HG02759 (cell line): Measurements from ENCODE around the gene FCRL6.

Source experiments
- ATAC-seq: cut with Tn5 transposase; IDR thresholded peaks from one replicate; pipeline ENCODE4 v1.9.1; 2021; ENCODE audit warnings: mild to moderate bottlenecking, moderate library complexity; ENCODE audit not compliant: unreplicated experiment

Gene FCRL6

DNA sequence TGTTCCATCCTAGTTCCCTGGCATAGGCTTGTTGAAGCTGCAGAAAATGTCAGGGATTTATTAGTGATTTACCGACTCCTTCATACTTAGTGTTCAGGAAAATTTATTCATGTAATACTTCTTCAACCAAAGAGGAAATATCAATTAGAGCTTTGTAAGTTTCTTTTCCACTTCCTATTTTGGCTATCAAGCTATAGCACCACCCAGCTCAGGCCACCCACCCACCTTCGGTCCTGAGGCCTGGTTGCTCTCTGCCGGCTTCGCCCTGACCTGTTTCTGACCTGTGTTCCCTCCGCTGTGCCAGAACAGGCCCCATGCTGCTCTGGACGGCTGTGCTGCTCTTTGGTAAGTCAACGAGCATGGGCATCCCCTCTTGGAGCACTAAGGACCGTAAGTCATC is at the start of gene FCRL6:
Gene FCRL6, plus strand, starts transcription at position 250 of the 400 bp plus-strand sequence. Its CDS starts 65 bp downstream, at position 315.
- ATAC-seq: no peak

GRCh38 chr1:159753386-159753785 is 48.8 kb upstream of the FCRL6 start:
- ATAC-seq: no peak

DNA sequence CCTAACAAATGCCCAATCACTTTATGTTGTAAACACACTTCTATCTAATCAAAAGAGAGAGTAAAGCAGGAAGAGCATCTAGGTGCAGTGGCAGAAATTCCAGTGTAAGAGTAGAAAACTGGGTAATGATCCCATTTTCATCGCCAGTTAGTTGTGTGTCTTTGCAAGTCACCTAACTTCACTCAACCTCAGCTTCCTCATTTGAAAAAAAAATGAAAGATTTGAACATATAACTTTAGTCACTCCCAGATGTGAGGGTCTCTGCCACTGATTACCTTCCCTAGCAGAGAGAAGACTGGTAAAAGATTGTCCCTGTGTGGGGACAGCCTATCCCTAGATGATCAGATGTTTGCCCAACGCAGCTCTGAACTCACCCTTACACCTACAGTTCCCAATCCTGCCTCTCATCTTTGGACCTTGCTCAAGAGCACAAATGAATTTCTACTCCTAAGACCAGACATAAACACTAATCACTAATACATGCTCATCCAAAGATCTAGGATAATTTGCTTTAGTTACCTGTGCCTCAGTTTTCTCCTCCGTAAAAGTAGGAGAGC is 46.6 kb upstream of the FCRL6 start:
- ATAC-seq: no peak

GRCh38 chr1:159756397-159756796 is 45.8 kb upstream of the FCRL6 start:
- ATAC-seq: no peak

DNA sequence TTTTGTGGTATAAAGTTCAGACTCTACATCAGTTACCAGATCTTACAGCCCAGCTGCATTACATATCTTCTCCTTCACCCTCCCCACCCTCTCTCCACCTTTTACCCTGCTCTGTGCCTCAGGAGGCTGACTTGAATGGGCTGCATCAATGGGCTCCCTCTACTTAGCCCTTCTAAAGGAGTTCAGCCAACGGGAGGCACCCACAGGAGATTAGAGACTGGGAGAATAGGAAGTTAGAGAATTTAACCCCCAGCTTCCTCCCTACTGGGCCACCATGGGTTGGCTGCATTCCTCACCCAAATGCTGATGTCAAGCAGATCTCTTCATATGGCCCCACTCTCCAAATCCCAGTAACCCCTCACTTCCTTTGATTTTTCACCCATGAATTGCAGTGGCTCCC is 38.5 kb upstream of the FCRL6 start:
- no peak for ATAC-seq

- ATAC-seq: no peak
Observed at GRCh38 chr1:159765806-159766205, 36.4 kb upstream of the FCRL6 start.

DNA sequence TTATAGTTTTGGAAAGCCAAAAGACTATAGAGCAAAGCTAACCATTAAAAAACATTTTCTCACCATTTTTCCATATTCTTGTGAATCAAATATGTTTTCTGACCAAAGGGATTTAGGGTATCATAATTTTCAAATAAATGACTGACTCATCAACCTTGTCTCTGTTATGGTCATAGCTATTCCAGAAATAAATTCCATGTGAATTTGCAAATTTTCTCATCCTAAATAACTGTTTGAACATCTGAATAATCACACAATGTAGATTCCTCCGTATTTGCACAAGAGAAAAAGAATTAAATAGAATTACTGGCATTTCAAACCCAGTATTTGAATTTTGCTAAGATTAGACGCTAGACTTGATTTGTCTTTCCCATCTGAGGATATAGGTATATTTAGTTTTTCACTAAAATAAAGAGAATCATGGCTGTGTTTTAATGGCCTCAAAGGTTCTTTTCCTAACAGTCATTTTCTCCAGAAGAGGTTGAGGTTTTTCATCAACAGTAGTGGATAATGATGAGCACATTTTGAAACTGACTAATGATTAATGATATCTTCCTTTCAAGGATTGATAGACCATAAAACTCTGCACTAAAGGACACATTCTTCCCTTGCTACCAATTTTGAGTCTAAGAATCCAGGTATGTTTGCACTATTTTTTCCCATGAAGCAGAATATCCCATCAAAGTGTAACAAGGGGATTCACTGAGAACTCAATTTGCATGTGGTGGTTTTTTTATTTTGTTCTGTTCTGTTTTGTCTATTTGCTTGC is 30.8 kb upstream of the FCRL6 start:
- no peak for ATAC-seq

- ATAC-seq: no peak
Observed at GRCh38 chr1:159774465-159774864, 27.7 kb upstream of the FCRL6 start.

GRCh38 chr1:159775716-159776115 is 26.4 kb upstream of the FCRL6 start:
- no peak for ATAC-seq

GRCh38 chr1:159778266-159778665 is 23.9 kb upstream of the FCRL6 start:
- ATAC-seq: no peak

DNA sequence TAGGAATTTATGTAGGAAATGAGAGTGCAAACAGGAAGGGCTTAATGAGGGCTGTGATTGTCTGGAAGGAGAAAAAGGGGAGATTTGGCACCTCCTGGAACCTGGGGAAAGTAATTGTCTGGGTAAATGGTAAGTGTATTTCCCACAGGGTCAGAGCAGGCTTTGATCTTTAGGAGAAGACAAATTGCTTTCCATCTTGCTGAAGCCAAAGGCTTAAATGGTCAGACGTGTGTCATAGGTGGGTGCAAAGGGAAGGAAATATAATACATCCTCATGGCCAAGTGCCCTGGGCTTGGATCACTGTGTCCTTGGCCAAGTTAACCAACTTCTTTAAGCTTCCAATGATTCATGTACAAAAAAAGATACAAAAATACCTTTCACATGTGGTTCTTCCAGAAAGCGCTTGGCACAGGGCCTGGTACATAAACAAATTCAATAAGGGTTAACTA is 22.7 kb upstream of the FCRL6 start:
- ATAC-seq: no peak

DNA sequence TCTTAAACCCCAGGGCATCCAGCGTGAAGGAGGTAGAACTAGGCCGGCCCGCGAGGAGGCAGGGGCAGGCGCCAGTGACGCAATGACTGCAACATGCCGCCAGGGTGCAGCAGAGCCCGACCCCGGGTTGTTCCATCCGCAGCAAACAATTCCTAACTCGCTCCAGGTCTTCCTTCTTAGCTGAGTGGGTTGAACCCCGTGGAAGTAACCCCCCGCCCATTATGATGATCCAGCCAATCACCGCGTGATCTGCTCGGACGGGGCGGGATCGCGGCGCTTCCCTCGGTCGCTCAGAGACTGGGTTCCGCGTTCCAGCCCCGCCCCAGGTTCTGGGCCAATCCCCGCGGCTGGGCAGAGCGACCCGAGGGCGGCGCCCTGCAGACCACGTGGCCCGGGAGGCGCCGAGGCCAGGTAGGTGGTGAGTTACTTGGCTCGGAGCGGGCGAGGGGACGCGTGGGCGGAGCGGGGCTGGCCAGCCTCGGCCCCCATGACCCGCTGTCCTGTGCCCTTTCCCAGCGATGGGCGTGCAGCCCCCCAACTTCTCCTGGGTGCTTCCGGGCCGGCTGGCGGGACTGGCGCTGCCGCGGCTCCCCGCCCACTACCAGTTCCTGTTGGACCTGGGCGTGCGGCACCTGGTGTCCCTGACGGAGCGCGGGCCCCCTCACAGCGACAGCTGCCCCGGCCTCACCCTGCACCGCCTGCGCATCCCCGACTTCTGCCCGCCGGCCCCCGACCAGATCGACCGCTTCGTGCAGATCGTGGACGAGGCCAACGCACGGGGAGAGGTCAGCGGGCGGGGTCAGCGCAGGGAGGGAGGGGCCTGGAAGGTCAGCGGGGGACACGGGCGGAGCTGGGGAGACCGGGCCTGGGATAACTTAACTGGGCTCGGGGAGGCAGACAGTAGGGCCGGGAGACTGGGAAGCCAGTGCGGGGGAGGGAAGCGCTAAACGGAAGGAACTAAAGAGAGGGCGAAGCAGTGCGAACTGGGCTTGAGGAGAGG is 21.3 kb upstream of the FCRL6 start, which contains the start of gene DUSP23:
Gene DUSP23, plus strand, starts transcription at position 380 of the 1,000 bp plus-strand sequence. Its CDS starts 139 bp downstream, at position 519.
- ATAC-seq: peak; percentile 99

DNA sequence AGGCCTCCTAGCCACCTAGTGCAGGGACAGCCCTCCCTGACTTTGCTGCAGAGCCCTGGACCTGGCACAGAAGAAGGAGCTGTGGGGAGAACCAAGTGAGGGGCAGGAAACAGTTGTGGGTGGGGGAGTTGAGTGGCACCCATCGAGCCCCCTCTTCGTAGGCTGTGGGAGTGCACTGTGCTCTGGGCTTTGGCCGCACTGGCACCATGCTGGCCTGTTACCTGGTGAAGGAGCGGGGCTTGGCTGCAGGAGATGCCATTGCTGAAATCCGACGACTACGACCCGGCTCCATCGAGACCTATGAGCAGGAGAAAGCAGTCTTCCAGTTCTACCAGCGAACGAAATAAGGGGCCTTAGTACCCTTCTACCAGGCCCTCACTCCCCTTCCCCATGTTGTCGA is 20.2 kb upstream of the FCRL6 start:
- no peak for ATAC-seq

DNA sequence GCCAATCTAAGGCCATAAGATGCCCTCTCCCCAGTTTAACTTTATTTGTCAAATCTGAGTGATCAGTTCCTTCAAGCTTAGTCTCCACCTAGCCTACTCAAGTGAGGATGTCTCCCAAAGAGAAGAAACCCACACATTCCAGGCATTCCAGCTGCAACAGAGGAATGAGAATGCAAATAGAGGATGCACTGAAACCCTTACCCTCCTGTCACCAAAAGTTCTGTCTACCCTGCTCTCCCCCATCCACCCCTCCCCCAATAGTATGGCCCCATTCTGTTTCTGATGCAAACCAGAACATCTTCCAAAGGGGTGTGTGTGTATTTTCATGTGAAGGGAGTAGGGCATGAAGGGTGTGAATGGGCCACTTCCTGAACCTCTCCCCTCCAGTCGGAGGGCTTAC is 18.4 kb upstream of the FCRL6 start:
- ATAC-seq: no peak

DNA sequence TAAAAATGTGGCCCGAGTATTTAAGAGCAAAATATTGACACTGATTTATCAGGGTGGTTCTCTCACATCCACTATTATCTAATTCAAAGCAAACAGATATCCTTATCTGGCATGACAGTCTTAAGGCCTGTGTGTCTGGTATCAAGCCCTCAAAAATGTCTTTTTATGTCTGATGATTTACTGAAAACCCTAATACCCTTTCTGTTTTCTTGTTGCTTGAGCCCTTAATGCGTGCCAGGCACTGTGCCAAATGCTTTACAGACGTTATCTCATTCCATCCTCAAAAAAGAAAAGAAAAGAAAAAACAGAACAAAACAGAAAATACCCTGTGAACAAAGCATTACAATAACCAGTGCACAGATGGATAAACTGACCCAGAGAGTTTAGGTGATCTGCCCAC is 15.7 kb upstream of the FCRL6 start:
- no peak for ATAC-seq

DNA sequence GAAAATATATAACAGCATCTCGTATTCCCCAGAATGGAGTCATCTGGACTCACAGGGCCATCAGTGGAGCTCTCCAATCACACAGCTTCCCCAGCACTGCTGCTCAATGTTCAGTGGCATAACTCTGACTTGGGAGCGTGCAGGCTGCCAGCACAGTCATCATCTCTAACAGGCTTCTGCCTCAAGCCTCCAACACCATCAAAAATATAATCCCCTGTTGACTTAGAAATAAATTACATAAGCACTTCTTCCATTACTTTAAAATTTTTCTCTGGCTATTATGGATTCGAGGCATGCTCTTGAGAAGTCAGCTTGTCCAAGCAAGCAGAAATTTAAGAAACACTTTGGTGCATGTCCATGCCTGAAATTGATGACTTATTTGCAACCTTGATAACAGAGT is 15.2 kb upstream of the FCRL6 start:
- ATAC-seq: no peak

DNA sequence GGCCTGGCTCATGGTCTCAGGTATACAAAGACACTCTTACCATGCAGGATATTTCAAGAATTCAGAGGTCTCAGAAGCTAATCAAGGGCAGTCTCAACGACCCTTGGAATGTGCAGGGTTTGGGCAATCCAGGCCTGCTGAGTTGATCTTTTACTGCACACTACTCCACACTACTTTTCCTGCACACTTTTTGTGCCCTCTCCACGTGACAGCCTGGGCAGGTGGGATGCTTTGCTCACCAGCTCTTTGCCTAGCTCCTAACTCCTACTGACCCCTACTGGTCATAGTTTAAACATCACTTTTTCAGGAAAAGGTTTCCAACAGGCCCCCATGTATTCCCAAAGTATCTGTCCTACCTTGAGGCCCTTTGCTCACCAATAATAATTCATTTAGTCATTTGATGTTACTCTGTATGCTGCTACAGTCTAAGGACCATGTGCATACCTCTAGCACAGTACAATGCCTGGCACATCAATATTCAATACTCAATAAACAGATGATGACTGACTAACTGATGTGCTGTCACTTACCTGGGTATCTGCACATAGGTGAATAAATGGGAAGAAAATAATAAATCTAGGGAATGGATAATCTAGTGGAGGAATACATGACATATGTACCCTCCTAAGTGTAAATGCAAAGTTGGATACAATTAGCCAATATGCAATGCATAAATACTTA is 11.8 kb upstream of the FCRL6 start:
- no peak for ATAC-seq

DNA sequence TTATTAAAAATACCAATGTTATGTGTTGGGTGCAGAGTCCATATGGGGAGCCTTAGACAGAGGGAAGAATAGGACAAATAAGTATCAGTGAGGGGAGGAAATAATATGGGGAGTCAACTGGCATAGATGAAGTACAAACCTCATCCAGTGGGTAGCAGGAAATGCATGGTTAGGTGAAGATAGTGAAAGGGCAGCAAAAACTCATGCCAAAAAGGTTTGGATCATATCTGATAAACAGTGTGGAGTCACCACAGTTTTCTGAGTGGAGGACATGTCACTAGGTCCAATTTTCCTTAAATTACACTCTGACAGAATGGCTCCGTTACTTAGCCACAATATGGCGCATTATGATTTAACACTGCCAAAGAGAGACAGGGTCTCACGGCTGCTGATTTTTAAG is 11.1 kb upstream of the FCRL6 start:
- ATAC-seq: no peak

DNA sequence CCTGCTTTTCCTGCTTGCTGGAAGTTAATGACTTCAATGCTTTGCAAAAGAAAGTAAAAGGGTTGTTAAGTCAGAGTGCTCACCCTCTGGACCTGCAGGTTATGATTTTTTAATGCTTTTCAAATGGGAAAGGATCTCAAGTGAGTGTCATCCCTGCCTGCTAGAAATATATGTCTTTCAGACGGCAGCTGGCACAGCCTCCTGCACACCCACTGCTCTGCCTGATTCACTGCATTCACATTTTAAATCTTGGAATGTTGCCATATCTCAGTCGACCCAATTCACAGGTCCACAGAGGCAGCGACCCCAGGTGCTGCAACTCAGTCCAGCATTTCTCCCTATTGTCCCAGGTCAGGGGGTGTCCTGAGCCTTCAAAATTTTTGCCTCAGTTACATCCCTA is 10.7 kb upstream of the FCRL6 start:
- ATAC-seq: no peak

GRCh38 chr1:159795534-159795933 is 6.6 kb upstream of the FCRL6 start:
- no peak for ATAC-seq

DNA sequence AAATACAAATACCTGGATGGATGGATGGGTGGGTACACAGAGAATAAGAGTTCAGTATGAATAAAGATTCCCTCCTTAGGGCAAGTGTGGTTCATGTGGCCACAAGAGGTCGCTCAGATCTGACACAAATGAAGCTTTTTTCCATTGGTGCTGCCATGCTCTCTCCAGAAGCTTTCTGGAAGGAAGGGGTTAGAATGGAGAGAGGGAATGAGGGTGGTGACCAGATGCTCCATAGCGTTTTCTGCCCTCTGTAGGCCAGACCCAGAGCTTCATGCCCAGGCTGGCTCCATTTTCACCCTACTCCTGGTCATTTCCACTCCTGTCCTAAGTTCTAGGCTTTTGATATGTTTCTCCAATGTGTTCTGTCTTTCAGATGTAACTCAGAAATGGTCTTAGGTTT is 3.3 kb upstream of the FCRL6 start:
- no peak for ATAC-seq
